Sigmoid colon (tissue), 7 donors: Measurements from ENCODE around the gene MIDN. TPM values are rescaled to one million over a fixed set of nuclear protein-coding genes. Genes with fewer than 3 reads are reported as not detected.

Experiments used
- DNase-seq: peaks from one replicate; pipeline ENCODE4 v3.0.0-alpha.2; 2019
- H3K27ac ChIP-seq, 4 donors: fragments of 200-600 bp; sonication (generic); one replicate each; pipeline ENCODE4 v1.5.1; 2016 to 2019; ENCODE audit warnings: mild to moderate bottlenecking in 1 of 4
- H3K27me3 ChIP-seq, 3 donors: fragments of 200-600 bp; sonication (generic); one replicate each; pipeline ENCODE4 v1.5.1; 2019; ENCODE audit warnings: mild to moderate bottlenecking in 1 of 3
- H3K36me3 ChIP-seq, 4 donors: fragments of 200-600 bp; sonication (generic); one replicate each; pipeline ENCODE4 v1.5.1; 2016 to 2019
- H3K4me1 ChIP-seq, 4 donors: fragments of 200-600 bp; sonication (generic); one replicate each; pipeline ENCODE4 v1.5.1; 2017 to 2019
- H3K4me3 ChIP-seq, 4 donors: fragments of 200-600 bp; sonication (generic); one replicate each; pipeline ENCODE4 v1.5.1; 2017 to 2019; ENCODE audit warnings: mild to moderate bottlenecking in 2 of 4, moderate library complexity in 1 of 4
- H3K9me3 ChIP-seq, 4 donors: fragments of 200-600 bp in 3 of 4; sonication (generic) in 3 of 4; one replicate each; pipeline versions ENCODE4 v1.5.1 to v1.6.1; 2013 to 2019
- CTCF ChIP-seq, 4 experiments: fragments of 450-650 bp in 3 of 4; fragments of 200-600 bp in 1 of 4; IDR thresholded peaks; one replicate each; pipeline ENCODE4 v1.5.1; 2016 to 2019; ENCODE audit warnings: antibody characterized with exemption in 4 of 4, mild to moderate bottlenecking in 3 of 4, moderate library complexity in 2 of 4
- EP300 ChIP-seq, 4 donors: sonication (generic); formaldehyde crosslinking; IDR thresholded peaks; one replicate each; pipeline ENCODE4 v1.6.1; 2017; ENCODE audit warnings: antibody characterized with exemption in 4 of 4
- POLR2A ChIP-seq, 2 donors: fragments of 450-650 bp; IDR thresholded peaks; one replicate each; pipeline ENCODE4 v1.6.1; 2016; ENCODE audit warnings: antibody characterized with exemption in 2 of 2, mild to moderate bottlenecking in 2 of 2, moderate library complexity in 2 of 2
- POLR2AphosphoS5 ChIP-seq, 4 donors: sonication (generic); formaldehyde crosslinking; IDR thresholded peaks; one replicate each; pipeline ENCODE4 v1.6.1; 2017; ENCODE audit warnings: antibody characterized with exemption in 4 of 4
- WGBS, 2 donors: extraction: QIAGEN DNeasy Blood & Tissue Kit; methylation state at CpG; one replicate each; pipeline ENCODE4 v1.1.7; 2013; 5-methylcytosine and 5-hydroxymethylcytosine counted together
- intact Hi-C: fragments of 100-400 bp; cut with DNase I; formaldehyde crosslinking; loops from one replicate; pipeline ENCODE4 v1.15.1; 2023
- polyA plus RNA-seq, 3 donors: library from polyadenylated mRNA; stranded (reverse); fragments of 200-250 nt; gene quantifications; one replicate each; pipeline ENCODE4 v1.2.3, GENCODE V29; 2013
- total RNA-seq, 4 donors: library from RNA; depleted of rRNA; stranded (reverse); fragments of >200 nt; gene quantifications; one replicate each; pipeline ENCODE4 v1.1.0, GENCODE V29; 2016
- donor health status: healthy with polysubstance abuse.
- donor health status: Bipolar disorder and iron deficiency.
- donor health status: healthy.

MIDN gene
- total and polyA plus RNA-seq, 7 donors = 14.6 to 87.0 (median 42.1) TPM

DNA sequence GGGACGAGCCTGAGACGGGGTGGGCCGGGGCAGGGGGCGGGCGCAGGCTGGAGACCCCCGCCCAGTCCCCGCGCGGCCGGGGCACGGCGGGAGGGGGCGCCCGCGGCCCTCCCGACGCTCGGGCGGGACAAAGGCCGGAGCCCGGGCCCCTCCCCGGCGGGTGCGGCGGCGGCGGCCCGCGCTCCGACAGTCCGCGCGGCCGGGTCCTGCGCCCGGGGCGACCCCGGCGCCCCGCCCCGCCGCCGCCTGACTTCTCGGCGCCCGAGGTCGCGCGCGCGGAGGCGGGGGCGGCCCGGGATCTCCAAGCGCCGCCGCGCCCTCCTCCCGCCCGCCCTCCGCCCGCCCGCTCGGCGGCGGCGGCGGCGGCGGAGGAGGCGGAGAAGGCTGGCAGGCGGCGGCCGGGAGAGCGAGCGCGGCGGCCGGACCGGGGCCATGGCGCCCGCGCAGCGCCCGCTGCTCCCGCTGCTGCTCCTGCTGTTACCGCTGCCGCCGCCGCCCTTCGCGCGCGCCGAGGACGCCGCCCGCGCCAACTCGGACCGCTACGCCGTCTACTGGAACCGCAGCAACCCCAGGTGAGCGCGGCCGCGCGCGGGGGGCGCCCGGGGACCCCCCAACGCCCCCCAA lies 37.5 kb downstream of the MIDN start, which contains the start of gene EFNA2:
Gene EFNA2 (plus strand): TSS at position 137 of the 624 bp plus-strand sequence. CDS start 296 bp downstream, at position 433.
- intact Hi-C loops = no loop called here
- 1% methylated on average over 113 of the region's 113 CpGs for WGBS, 2 donors
- no peak for DNase-seq
- Histone ChIP-seq H3K36me3 (no peaks in the 10 kb centered on the region), H3K27ac (no peak within 1 kb of the TSS), H3K4me3 (peak within 1 kb of the TSS in 2 of 4 donors; percentile 8 to 10), H3K9me3 (no peaks in the 10 kb centered on the region), H3K27me3 (peaks cover 50 to 79% (median 73%) of the 10 kb centered on the region in 3 donors), H3K4me1 (peaks cover 0 to 10% (median 5%) of the 10 kb centered on the region in 4 donors)
- TF ChIP-seq CTCF (IDR thresholded peaks at IDR 0.05) = no peak
- no peak for TF ChIP-seq POLR2A (IDR thresholded peaks at IDR 0.05)
- TF ChIP-seq POLR2AphosphoS5 (IDR thresholded peaks at IDR 0.05) = no peak
- TF ChIP-seq EP300 (IDR thresholded peaks at IDR 0.05) = no peak

DNA sequence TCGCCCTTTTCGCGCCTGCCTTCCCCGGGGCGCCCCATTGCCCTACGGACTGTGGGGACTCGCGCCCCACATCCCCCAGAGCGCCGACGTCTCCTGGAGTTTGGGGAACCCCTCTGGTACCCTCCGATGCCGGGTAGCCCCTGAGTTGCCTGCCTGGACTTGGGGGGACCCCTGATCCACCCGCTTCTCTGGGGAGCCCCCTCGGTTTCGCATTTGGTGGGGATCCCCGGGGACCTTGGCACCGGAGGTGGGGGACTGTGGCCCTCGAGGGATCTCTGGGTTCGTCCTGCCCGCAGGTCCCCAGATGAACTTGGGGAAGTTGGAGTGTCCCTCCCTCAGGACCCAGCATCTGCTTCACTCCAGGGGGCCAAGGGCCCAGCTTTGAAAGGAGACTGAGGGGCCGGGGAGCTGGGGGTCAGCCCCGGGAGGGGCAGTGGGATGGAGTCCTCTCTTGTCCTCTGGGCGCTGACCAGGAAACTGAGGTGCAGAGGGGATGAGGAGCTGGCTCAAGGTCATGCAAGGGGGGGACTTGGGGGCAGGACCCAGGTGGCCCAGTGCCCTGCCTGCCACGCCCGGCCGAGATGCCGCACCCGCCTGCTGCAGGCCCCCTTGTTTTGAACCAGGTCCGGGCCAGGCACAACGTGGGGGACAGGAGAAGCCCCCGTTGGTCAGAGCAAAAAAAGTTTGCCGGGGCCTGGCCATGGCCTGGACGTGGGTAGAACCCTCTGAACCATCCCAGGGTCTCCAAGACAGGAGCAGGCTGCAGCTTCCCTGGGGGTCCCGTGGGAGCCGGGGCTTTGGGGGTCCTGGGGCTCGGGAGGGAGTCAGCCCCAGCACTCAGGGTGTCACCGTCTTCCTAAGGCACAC lies 38.3 kb downstream of the MIDN start:
- no peak for DNase-seq
- peaks cover 0 to 10% (median 5%) of the 10 kb centered on the region in 4 donors for H3K4me1 ChIP-seq
- no peak overlapping the region for H3K27ac ChIP-seq
- WGBS, 2 donors = 8 to 31% methylated on average over 38 of the region's 38 CpGs
- TF ChIP-seq POLR2A (IDR thresholded peaks at IDR 0.05) (no peak), EP300 (IDR thresholded peaks at IDR 0.05) (no peak), CTCF (IDR thresholded peaks at IDR 0.05) (no peak), POLR2AphosphoS5 (IDR thresholded peaks at IDR 0.05) (no peak)
- intact Hi-C loops = no loop called here
- H3K4me3 ChIP-seq = peak overlapping the region in 1 of 4 donors; percentile 8
- H3K36me3 ChIP-seq = no peaks in the 10 kb centered on the region
- H3K27me3 ChIP-seq = peaks cover 50 to 87% (median 82%) of the 10 kb centered on the region in 3 donors
- no peaks in the 10 kb centered on the region for H3K9me3 ChIP-seq

DNA sequence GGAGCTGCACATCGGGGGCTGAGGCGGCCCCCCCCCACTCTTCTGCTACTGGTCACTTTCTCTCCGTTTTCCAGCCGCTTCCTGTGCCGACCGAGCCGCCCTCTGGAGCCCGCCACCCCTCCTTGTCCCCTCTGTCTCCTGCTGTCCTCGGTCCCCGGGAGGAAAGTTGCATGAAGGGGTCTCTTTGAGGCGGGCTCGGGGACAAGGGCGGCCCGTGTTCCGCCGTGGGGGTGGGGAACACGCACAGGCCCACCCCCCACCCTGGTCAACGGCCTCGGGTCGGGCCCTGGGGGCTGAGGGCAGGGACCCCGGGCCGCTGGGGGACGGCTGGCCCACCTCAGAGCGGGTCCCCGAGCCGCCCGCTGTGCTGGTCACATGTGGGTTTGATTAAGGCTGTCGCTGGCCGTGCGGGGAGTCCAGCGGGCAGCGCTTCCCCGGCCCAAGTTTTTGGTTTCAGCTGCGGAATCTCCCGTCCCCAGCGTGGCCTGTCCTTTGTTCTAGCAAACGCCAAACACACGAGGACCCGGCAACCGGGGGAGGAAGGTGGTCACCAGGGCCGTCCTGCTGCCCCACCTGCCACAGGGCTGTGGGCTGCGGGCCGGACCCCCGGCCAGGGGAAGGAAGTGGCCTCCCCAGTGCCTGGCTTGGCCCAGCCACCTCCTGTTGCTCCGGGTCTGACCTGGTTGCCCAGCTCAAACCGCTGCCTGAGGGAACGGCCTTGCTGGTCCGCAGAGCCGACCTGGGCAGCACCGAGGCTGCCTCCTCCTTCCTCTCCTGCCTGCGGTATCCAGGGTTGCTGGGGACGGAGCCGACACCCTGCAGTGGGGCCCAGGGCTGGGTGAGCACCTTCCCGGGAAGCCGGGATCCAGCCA lies 39.2 kb downstream of the MIDN start:
- Histone ChIP-seq H3K4me3 (no peak overlapping the region), H3K27ac (no peak overlapping the region), H3K4me1 (peaks cover 0 to 10% (median 5%) of the 10 kb centered on the region in 4 donors), H3K27me3 (peaks cover 50 to 96% (median 90%) of the 10 kb centered on the region in 3 donors), H3K9me3 (no peaks in the 10 kb centered on the region), H3K36me3 (no peaks in the 10 kb centered on the region)
- no peak for DNase-seq
- 40 to 60% methylated on average over 55 of the region's 55 CpGs for WGBS, 2 donors
- intact Hi-C loops = no loop called here
- TF ChIP-seq EP300 (IDR thresholded peaks at IDR 0.05) (no peak), CTCF (IDR thresholded peaks at IDR 0.05) (no peak), POLR2A (IDR thresholded peaks at IDR 0.05) (no peak), POLR2AphosphoS5 (IDR thresholded peaks at IDR 0.05) (no peak)

DNA sequence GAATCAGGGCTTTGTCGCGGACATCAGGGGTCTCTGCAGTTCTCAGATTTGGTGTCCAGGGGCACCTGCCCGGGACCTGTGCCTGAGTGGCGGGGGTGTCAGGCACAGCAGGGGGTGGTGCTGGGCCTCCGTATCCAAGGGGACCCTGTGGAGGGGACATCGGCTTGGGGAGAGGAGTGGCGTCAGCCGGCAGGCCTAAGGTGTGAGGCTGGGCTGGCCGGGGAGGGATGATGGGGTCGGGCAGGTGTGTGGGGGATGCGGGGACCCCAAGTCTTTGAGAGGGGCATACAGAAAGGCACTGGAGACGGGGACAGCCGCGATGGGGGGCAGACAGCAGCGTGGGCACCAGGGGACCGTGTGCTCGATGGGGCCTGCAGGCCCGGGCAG lies 39.8 kb downstream of the MIDN start:
- WGBS, 2 donors = 89 to 91% methylated on average over 18 of the region's 18 CpGs
- H3K27ac ChIP-seq = no peak overlapping the region
- no peaks in the 10 kb centered on the region for H3K36me3 ChIP-seq
- TF ChIP-seq CTCF (IDR thresholded peaks at IDR 0.05) = no peak
- no peak for TF ChIP-seq POLR2A (IDR thresholded peaks at IDR 0.05)
- TF ChIP-seq POLR2AphosphoS5 (IDR thresholded peaks at IDR 0.05) = no peak
- H3K4me3 ChIP-seq = no peak overlapping the region
- DNase-seq = no peak
- no peaks in the 10 kb centered on the region for H3K9me3 ChIP-seq
- peaks cover 44 to 97% (median 90%) of the 10 kb centered on the region in 3 donors for H3K27me3 ChIP-seq
- H3K4me1 ChIP-seq = peaks cover 0 to 10% (median 5%) of the 10 kb centered on the region in 4 donors
- intact Hi-C loops = no loop called here
